Ishikawa (cell line): ENCODE data around the gene ASB16.

Experiments used
- CEBPB ChIP-seq: IDR thresholded peaks from 2 replicates; pipeline ENCODE4 v1.6.1; 2012
- CREB1 ChIP-seq: IDR thresholded peaks from 2 replicates; pipeline ENCODE4 v1.6.1; 2012; ENCODE audit warnings: low read depth
- EGR1 ChIP-seq: IDR thresholded peaks from 2 replicates; pipeline ENCODE4 v1.6.1; 2012
- EP300 ChIP-seq: IDR thresholded peaks from 2 replicates; pipeline ENCODE4 v1.6.1; 2012; ENCODE audit warnings: borderline replicate concordance
- FOXM1 ChIP-seq: IDR thresholded peaks from 2 replicates; pipeline ENCODE4 v1.6.1; 2012; ENCODE audit warnings: low read depth, borderline replicate concordance
- NFIC ChIP-seq: IDR thresholded peaks from 2 replicates; pipeline ENCODE4 v1.6.1; 2012
- RAD21 ChIP-seq: IDR thresholded peaks from 2 replicates; pipeline ENCODE4 v1.6.1; 2012; ENCODE audit warnings: low read depth
- TAF1 ChIP-seq: IDR thresholded peaks from 2 replicates; pipeline ENCODE4 v1.6.1; 2012; ENCODE audit warnings: low read depth, mild to moderate bottlenecking
- TCF12 ChIP-seq: IDR thresholded peaks from 2 replicates; pipeline ENCODE4 v1.6.1; 2012; ENCODE audit warnings: low read depth
- TEAD4 ChIP-seq: IDR thresholded peaks from 2 replicates; pipeline ENCODE4 v1.6.1; 2012
- YY1 ChIP-seq: IDR thresholded peaks from 2 replicates; pipeline ENCODE4 v1.6.1; 2012; ENCODE audit warnings: low read depth
- ZBTB7A ChIP-seq: IDR thresholded peaks from 2 replicates; pipeline ENCODE4 v1.6.1; 2012; ENCODE audit warnings: low read depth
- TF ChIP-seq, protein P1 (sequence below): IDR thresholded peaks from 2 replicates; pipeline ENCODE4 v1.6.1; 2012
- TF ChIP-seq, protein P2 (sequence below): IDR thresholded peaks from 2 replicates; pipeline ENCODE4 v1.6.1; 2012; ENCODE audit warnings: low read depth, mild to moderate bottlenecking
- TF ChIP-seq, protein P3 (sequence below): IDR thresholded peaks from 2 replicates; pipeline ENCODE4 v1.6.1; 2012

ASB16 gene

DNA sequence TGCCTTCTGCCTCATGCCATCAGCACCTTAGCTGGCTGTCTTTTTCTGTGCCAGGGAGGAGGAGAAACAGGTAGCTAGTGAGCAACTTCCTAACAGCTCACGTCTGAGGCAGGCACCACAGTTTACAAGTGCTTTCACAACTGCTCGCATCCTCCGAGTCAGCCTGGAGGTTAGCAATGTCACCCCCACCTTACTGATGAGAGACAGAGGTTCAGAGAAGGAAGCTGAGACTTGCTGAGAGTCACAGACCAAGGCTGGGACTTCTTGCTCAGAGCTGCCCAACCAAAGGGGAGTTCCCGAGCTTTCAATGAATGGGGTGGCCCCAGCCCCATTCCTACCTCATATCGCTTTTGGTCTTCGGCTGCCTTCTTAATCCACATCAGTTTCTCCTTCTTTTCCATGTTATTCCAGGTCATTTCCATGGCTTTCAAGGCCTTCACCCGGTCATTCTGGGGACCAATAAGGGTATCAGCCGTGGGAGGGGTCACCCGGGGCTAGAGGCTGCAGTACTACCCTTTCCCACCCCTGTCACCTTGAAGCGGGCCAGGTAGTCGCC is 39.4 kb downstream of the ASB16 start:
- TF ChIP-seq TAF1 (no peak), FOXM1 (no peak), EGR1 (no peak), EP300 (no peak), CEBPB (no peak), NFIC (no peak), RAD21 (no peak), TCF12 (no peak), CREB1 (no peak), ZBTB7A (no peak), TEAD4 (no peak), YY1 (no peak)
- TF ChIP-seq, protein P1, sequence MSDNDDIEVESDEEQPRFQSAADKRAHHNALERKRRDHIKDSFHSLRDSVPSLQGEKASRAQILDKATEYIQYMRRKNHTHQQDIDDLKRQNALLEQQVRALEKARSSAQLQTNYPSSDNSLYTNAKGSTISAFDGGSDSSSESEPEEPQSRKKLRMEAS, result no peak
- TF ChIP-seq, protein P2, sequence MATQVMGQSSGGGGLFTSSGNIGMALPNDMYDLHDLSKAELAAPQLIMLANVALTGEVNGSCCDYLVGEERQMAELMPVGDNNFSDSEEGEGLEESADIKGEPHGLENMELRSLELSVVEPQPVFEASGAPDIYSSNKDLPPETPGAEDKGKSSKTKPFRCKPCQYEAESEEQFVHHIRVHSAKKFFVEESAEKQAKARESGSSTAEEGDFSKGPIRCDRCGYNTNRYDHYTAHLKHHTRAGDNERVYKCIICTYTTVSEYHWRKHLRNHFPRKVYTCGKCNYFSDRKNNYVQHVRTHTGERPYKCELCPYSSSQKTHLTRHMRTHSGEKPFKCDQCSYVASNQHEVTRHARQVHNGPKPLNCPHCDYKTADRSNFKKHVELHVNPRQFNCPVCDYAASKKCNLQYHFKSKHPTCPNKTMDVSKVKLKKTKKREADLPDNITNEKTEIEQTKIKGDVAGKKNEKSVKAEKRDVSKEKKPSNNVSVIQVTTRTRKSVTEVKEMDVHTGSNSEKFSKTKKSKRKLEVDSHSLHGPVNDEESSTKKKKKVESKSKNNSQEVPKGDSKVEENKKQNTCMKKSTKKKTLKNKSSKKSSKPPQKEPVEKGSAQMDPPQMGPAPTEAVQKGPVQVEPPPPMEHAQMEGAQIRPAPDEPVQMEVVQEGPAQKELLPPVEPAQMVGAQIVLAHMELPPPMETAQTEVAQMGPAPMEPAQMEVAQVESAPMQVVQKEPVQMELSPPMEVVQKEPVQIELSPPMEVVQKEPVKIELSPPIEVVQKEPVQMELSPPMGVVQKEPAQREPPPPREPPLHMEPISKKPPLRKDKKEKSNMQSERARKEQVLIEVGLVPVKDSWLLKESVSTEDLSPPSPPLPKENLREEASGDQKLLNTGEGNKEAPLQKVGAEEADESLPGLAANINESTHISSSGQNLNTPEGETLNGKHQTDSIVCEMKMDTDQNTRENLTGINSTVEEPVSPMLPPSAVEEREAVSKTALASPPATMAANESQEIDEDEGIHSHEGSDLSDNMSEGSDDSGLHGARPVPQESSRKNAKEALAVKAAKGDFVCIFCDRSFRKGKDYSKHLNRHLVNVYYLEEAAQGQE, result no peak
- TF ChIP-seq, protein P3, sequence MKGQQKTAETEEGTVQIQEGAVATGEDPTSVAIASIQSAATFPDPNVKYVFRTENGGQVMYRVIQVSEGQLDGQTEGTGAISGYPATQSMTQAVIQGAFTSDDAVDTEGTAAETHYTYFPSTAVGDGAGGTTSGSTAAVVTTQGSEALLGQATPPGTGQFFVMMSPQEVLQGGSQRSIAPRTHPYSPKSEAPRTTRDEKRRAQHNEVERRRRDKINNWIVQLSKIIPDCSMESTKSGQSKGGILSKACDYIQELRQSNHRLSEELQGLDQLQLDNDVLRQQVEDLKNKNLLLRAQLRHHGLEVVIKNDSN, result no peak

DNA sequence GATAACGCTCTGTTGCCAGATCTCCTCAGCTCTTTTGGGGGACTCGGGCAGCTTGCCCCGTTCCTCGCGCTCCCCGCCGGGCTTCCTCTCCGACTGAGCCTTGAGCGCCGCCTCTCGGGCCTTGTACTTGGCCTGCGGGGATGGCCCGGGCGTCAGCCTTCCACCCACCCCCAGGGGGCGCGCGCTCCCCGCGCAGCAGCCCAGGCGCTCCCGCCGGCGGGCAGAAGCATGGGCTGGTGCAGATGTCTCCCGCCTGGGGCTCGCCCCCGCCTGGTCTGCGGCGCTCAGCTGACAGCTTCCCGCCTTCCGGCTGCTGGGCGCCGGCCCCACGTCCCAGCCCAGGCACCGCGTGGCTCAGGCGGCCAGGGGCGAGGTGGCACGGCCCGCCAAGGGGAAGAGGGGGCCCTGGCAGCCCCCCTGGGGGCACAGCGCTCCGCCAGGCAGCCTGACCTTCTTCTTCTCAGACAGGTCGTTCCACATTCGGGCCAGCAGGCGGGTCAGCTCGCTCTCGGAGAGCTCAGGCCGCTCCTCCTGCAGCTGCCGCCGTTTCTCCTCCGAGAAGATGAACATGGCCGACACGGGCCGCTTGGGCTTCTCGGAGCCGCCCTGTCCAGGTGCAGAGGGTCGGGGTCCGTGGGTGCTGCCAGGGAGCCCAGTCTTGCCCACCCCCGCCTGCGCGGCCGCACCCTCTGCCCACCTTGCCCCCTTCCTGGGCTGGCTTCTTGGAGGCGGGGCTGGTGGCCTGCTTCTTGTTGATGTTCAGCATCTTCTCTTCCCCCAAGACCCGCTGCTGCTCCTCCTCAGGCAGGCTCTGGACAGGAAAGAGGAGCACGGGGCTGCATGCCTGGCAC is 40.1 kb downstream of the ASB16 start:
- TF ChIP-seq, protein P1, result no peak
- TF ChIP-seq, protein P3, result no peak
- TF ChIP-seq YY1 (no peak), RAD21 (peak; percentile 38; the same call in 1 of the 2 replicates), TCF12 (no peak)

DNA sequence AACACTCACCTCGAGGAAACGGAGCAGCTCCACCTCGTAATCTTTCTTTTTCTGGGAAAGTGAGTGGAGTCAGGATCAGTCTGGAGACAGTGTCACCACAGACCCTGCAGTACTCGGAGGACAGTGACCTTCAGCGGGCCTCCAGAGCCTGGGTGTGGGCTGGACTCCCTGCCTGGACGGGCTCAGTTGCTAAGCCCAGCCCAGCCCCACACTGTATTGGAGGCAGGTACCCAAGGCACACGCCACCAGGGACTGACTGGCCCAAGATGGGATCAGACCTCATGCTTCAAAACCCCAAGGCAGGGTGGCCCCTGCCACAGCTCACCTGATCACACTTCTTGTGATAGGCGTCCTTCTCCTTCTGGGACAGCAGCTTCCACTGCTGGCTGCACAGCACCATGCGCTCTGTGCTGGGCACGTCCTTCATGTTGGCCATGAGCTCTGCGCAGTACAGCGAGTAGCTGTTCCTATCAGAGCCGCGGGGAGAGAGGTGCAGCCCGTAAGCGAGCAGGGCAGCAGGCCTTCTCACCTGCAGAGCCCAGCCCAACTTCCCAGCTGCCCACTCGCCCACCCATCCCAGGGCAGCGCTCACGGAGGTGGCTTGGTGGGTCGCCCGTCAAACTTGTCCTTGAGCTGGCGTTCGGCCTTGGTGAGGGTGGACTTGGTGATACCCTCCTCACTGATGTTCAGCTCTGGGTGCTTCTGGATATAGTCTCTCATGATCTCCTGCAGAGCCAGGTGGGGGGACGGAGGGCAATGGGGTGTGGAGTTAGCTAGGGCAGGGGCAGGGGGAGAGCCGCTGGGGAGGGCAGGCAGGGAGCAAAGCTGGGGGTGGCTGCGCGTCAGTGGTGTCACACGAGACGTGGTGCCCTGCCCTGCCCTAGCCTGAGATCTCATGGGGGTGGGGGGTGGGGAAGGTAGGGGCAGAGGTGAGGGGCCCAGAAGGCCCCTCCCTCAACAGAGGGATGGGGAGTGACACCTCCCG is 41.1 kb downstream of the ASB16 start:
- TF ChIP-seq ZBTB7A, result no peak
- TF ChIP-seq, protein P3, result no peak
- TF ChIP-seq NFIC, result no peak
- TF ChIP-seq CEBPB, result no peak
- TF ChIP-seq TEAD4, result no peak
- TF ChIP-seq, protein P1, result no peak

DNA sequence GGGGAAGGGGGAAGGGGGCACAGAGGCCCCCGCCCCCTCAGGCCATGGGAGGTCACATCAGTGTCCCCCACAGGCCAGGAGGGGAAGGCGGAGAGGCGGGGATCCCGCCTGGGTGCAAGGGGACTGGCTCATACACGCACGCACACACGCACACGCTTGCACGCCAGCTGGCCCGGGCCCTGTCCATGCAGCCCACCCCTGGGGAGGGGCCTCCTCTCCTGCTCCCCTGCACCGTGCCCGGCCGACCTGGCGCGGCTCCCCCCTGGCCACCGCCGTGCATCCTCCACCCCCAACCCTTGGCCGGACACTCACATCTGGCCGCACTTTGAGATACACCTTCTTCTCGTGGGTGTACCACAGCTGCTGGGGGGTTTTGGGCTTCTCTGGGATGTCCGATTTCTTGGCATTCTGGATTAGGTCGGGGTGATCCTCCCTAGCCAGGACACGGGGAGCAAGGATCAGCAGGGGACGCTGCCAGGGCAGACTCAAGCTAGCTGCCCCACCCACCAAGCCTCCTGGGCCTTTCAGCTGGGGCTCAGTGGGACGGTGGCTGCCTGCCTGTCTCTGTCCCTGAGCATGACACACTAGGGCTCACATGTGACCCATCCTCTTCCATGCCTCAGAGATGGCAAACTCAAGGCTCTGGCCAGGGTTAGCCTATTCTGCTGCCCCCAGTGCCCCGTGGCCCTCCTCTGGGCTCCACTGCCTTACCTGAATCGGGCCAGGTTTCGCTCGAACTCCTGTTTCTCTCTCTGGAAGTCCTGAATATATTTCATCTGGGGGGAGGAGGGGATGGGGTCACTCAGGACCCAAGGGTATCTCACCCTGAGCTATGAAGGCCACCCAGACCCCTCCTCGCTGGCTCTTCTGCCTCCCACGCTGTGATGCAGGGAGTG is 42.3 kb downstream of the ASB16 start:
- TF ChIP-seq, protein P2, result no peak
- no peak for TF ChIP-seq CEBPB
- no peak for TF ChIP-seq TEAD4
- TF ChIP-seq YY1, result no peak
- no peak for TF ChIP-seq EGR1
- no peak for TF ChIP-seq FOXM1
